BE2C (cell line): Measurements from ENCODE around the gene TJP1.
A peak's percentile ranks its signal among the peaks of the same experiment; 100 is the strongest.

Source experiments
- DNase-seq: peaks from one replicate; pipeline ENCODE4 v3.0.0-alpha.2; 2020
- H3K27me3 ChIP-seq: fragments of 250-450 bp; sonication (Bioruptor Pico); 2 replicates; pipeline ENCODE4 v1.5.1; 2020; ENCODE audit warnings: mild to moderate bottlenecking
- H3K36me3 ChIP-seq: fragments of 250-450 bp; sonication (Bioruptor Pico); 2 replicates; pipeline ENCODE4 v1.5.1; 2020; ENCODE audit warnings: mild to moderate bottlenecking
- H3K4me1 ChIP-seq: fragments of 250-450 bp; sonication (Bioruptor Pico); 2 replicates; pipeline ENCODE4 v1.5.1; 2020
- H3K4me3 ChIP-seq: 2 replicates; pipeline ENCODE4 v1.5.1; 2011; ENCODE audit warnings: low read depth, low read length
- H3K9me3 ChIP-seq: fragments of 250-450 bp; sonication (Bioruptor Pico); 2 replicates; pipeline ENCODE4 v1.5.1; 2020
- TF ChIP-seq, protein P1 (sequence below): IDR thresholded peaks from 2 replicates; pipeline ENCODE4 v1.5.1; 2012; ENCODE audit warnings: mild to moderate bottlenecking, low read depth, low read length

Gene TJP1

DNA sequence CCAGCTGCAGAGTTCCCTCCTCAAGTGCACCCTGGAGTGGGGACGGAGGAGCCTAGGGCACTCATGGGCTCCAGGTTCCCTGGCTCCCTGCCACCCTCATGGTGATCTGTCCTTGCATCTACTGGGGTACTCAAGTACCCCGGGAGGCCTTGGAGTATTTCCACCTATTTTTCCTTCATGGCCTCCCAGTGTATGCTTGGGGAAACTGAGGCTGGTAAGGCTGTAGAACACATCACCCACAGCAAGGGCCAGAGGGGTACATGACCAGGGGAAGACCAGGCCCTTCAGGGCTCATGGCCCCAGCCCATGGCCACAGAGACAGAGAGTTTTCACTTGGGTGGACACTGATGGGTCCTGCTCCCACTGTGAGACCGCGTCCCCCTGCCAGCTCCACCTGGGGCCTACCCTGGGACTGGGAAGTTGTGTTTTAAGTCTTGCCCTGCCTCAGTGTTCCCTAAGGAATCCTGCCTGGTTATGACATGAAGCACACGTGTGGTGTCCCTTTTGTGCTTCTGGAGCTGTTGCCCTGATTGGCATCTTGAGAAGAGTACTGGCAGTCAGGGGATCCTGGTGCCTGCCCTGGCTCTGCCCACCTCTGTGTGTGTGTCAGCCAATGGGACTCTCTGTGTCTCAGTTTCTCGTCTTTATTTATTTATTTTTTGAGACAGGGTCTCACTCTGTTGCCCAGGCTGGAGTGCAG lies 132.8 kb downstream of the TJP1 start:
- no peaks in the 10 kb centered on the region for H3K9me3 ChIP-seq
- no peaks in the 10 kb centered on the region for H3K36me3 ChIP-seq
- H3K4me3 ChIP-seq: no peak overlapping the region
- H3K4me1 ChIP-seq: peaks cover 3% of the 10 kb centered on the region; the same call in 1 of the 2 replicates
- TF ChIP-seq, protein P1, sequence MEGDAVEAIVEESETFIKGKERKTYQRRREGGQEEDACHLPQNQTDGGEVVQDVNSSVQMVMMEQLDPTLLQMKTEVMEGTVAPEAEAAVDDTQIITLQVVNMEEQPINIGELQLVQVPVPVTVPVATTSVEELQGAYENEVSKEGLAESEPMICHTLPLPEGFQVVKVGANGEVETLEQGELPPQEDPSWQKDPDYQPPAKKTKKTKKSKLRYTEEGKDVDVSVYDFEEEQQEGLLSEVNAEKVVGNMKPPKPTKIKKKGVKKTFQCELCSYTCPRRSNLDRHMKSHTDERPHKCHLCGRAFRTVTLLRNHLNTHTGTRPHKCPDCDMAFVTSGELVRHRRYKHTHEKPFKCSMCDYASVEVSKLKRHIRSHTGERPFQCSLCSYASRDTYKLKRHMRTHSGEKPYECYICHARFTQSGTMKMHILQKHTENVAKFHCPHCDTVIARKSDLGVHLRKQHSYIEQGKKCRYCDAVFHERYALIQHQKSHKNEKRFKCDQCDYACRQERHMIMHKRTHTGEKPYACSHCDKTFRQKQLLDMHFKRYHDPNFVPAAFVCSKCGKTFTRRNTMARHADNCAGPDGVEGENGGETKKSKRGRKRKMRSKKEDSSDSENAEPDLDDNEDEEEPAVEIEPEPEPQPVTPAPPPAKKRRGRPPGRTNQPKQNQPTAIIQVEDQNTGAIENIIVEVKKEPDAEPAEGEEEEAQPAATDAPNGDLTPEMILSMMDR: no peak
- H3K27me3 ChIP-seq: no peaks in the 10 kb centered on the region
- DNase-seq: no peak

DNA sequence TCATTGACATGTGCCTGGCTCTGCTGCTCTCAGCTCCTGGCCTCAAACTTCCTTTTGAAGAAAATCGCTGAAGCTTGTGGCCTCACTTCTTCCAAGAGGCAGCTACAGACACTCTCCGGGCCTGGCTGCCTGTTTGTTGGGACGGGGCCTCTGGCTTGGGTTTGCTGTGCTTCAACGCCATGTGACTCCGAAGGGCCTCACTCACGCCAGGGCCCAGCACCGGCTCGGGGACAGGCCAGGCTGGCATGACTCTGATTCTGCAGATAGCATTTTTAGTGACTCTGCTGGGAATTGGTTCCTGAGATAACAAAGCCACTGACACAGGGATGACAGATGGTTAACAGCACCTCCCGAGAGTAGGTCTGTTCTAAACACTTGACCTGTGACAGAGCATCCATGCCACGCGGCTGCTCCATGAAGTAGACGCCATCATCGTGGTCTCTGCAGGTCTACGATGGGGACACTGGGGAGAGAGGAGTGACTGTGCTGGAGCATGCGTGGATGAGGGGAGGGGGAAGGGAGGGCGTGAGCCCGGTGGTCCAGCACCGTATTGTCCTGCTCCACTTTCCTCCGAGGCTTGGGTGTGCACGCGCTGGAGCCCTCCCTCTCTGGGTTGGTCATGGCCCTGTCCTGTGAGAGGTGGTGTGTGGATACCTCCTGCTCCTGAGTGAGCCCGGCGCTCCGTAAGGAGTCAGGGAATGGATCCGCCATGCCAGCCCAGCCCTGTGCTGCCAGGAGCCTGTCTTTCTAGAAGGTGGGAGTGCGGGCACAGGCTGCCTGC lies 133.6 kb downstream of the TJP1 start:
- Histone ChIP-seq H3K9me3 (no peaks in the 10 kb centered on the region), H3K36me3 (no peaks in the 10 kb centered on the region), H3K27me3 (no peaks in the 10 kb centered on the region), H3K4me3 (no peak overlapping the region), H3K4me1 (peaks cover 3% of the 10 kb centered on the region; the same call in 1 of the 2 replicates)
- peak; percentile 26 for DNase-seq
- TF ChIP-seq, protein P1: no peak

DNA sequence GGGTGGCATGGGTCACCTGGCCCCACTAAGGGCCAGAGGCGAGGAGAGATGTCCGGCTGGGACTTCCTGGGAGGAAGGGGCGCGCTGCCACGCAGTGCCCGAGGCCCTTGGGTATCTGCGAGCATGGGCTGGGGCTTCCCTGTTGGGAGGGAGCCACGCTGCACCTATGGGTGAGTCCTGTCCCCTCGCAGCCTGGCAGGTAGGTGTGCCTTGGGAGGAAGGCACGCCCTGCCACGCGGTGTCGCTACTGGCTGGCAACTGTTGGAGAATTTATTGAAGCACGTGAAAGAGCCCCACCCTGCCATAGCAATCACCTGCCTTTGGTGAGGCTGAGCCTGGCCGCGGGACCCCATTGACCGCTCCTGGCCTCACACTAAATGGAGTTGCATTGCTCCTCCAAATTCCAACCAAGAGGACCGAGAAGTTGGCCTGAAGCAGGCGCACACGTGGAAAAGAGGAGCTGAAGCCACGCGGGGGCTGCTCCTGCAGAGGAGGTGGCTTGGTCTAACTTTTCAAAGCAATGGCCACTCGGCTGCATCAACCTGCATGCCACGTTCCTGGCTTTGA lies 134.2 kb downstream of the TJP1 start:
- TF ChIP-seq, protein P1: no peak
- H3K4me1 ChIP-seq: peaks cover 3% of the 10 kb centered on the region; the same call in 1 of the 2 replicates
- H3K4me3 ChIP-seq: no peak overlapping the region
- H3K27me3 ChIP-seq: no peaks in the 10 kb centered on the region
- DNase-seq: no peak
- no peaks in the 10 kb centered on the region for H3K9me3 ChIP-seq
- H3K36me3 ChIP-seq: no peaks in the 10 kb centered on the region

DNA sequence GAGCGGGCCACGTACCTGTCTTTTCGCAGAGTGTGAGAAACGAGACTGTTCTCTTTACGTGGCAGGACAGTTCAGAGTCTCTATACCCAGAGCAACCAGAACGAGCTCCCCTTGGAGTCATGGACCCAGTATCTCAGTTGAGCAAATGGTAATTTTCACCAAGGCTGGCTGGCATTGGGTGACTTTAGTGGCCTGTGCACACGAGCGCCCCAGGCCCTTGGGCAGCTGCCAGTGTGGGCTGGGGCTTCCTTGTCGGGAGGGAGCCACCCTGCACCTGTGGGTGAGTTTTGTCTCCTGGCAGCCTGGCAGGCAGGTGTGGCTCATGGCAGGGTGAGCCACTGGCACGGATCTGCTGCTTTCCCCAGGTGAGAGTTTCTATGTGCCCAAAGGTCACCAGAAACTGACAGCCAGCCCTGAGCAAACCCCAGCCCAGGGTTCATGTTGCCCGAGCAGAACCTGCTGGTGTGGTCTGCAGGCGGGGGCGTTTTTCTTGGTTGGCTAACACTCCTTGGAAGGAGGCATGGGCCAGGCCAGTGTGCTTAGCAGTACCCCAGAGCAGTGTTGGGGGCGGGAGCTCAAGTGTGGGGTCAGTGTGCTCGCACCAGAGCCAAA lies 135.0 kb downstream of the TJP1 start:
- no peaks in the 10 kb centered on the region for H3K36me3 ChIP-seq
- no peaks in the 10 kb centered on the region for H3K27me3 ChIP-seq
- no peaks in the 10 kb centered on the region for H3K9me3 ChIP-seq
- H3K4me1 ChIP-seq: peaks cover 3% of the 10 kb centered on the region; the same call in 1 of the 2 replicates
- H3K4me3 ChIP-seq: no peak overlapping the region
- DNase-seq: no peak
- TF ChIP-seq, protein P1: no peak

DNA sequence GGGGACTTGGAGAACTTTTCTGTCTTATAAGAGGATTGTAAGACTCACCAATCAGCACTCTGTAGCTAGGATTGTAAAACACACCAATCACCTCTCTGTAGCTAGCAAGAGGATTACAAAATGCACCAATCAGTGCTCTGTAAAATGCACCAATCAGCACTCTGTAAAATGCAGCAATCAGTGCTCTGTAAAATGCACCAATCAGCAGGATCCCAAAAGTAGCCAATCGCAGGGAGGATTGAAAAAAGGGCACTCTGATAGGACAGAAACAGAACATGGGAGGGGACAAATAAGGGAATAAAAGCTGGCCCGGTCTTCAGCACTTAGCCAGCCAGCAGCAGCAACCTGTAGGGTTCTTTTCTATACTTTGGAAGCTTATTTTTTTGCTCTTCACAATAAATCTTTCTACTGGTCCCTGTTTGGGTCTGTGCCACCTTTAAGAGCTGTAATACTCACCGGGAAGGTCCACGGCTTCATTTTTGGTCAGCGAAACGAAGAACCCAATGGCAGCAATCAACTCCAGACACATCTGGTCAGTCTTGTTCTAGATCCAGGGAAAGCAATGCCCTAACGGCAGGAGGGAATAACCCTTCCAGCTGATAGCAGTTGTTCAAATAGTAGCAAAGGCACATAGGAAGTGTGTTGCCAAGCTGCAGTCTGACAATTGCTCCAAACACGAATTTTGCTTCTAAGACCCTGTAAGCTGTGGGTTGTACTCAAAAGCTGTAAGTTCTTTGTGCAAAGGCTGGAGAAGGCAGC lies 135.6 kb downstream of the TJP1 start:
- Histone ChIP-seq H3K36me3 (no peaks in the 10 kb centered on the region), H3K4me3 (no peak overlapping the region), H3K4me1 (peaks cover 3% of the 10 kb centered on the region; the same call in 1 of the 2 replicates), H3K27me3 (no peaks in the 10 kb centered on the region), H3K9me3 (no peaks in the 10 kb centered on the region)
- no peak for DNase-seq
- TF ChIP-seq, protein P1: no peak
